T-helper 2 cell (primary cell): ENCODE measurements around the gene FBXO17.

ENCODE experiments used
- DNase-seq, 5 experiments: peaks; one replicate each; pipeline versions ENCODE4 v3.0.0 to v3.0.0-alpha.2; 2012 to 2022

FBXO17 gene

DNA sequence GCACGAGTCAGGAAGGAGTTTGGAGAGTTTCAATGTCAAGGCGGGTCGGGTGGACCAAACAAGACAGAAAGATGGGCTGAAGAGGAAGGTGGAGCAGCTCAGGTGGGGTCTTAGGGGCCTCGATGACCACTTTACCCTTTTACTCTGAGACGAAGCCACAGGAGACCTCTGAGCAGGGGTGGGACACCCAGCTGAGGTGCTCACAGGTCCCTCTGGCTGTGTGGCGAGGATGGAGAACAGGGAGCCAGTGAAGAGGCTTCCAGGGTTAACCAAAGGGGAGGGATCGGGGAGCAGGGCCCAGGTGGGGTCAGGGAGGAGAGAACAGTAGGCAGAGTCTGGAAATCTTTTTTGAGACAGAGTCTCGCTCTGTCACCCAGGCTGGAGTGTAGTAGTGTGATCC lies 61.6 kb downstream of the FBXO17 start:
- DNase-seq: no peak

DNA sequence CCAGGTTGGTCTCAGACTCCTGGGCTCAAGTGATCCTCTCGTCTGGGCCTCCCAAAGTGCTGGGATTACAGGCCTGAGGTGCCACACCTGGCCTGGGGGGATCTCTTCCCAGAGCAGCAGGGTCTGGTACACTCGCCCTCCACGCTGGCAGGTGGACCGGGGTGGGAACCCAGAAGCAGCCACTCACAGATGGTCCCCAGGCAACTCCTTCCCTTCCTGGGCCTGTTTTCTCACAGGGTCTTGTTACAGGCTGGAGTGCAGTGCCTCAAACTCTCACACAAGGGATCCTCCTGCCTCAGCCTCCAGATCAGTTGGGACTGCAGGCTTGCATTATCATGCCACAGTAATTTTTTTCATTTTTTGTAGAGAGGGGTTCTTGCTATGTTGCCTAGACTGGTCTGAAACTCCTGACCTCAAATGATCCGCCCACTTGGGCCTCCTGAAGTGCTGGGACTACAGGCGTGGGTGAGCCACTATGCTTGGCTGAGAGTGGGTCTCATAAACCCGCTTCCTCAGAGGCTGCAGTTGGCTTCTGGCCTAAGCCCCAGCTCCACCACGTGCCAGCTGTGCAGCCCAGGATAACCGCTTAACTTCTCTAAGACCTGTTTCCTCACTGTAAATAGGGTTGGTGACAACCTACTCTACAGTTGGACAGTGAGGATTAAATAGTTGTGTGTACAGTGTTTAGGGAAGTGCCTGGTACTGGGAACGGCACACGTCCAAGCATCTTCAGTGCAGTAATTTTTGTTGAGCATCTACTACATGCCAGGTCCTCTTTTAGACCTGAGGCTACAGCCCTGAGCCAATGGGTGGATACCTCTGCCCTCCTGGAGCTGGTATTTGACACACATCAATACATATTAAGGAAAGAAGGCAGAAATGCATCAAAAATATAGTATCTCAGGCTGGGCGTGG lies 62.7 kb downstream of the FBXO17 start:
- DNase-seq: no peak

GRCh38 chr19:38911388-38912001 lies 64.0 kb downstream of the FBXO17 start:
- DNase-seq: no peak

GRCh38 chr19:38910488-38910887 lies 65.1 kb downstream of the FBXO17 start:
- DNase-seq: no peak

DNA sequence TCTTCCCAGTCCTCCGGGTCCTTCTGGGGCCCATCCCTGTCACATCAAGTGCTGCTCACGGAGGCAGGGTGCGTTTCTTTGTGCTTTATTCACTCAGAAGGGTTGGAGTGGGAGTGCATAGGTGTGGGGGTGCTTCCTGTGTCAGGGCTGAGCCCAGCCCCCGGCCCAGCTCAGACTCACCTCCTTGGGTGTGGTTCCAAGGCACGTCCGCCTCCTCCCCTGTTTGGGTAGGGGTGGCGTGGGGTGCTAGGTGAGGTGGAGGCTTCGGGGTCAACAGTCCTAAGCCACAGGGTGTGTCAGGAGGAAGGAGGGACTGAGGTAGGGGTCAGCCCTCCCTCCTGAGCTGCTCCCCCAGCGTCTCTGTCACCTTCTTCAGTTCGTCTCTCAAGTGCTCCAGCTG lies 66.6 kb downstream of the FBXO17 start:
- DNase-seq: no peak

GRCh38 chr19:38907670-38908069 lies 67.9 kb downstream of the FBXO17 start:
- no peak for DNase-seq

- DNase-seq: no peak
Measured at GRCh38 chr19:38907227-38907626, 68.3 kb downstream of the FBXO17 start.

- no peak for DNase-seq
Measured at GRCh38 chr19:38905620-38906019, 69.9 kb downstream of the FBXO17 start.

DNA sequence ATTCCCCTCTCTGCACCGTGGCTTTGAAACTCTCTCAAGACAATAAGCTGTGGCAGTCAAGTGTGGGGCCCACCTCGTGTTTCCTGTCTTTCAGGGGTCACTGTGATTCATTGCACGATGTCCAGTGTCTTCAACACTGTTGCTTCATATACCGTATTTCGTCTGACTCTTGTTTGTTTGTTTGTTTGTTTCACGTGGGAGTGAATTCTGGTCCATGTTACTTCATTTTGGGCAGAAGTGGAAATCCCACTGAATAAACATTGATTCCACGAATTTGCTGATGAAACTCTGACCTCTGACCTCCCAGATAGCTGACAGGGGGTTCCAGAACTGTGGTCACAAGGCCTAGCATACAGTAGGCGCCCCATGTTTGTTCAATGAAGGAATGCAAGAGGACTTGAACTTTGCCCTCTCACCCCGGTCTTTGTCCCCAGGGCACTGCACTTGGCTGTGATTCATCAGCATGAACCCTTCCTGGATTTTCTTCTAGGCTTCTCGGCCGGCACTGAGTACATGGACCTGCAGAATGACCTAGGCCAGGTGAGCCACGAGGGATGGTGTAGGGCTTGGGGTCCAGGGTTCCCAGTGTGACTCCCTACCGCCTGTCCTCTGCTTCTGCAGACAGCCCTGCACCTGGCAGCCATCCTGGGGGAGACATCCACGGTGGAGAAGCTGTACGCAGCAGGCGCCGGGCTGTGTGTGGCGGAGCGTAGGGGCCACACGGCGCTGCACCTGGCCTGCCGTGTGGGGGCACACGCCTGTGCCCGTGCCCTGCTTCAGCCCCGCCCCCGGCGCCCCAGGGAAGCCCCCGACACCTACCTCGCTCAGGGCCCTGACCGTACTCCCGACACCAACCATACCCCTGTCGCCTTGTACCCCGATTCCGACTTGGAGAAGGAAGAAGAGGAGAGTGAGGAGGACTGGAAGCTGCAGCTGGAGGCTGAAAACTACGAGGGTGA lies 70.7 kb downstream of the FBXO17 start:
- no peak for DNase-seq

- no peak for DNase-seq
Measured at GRCh38 chr19:38901683-38902082, 73.9 kb downstream of the FBXO17 start.

DNA sequence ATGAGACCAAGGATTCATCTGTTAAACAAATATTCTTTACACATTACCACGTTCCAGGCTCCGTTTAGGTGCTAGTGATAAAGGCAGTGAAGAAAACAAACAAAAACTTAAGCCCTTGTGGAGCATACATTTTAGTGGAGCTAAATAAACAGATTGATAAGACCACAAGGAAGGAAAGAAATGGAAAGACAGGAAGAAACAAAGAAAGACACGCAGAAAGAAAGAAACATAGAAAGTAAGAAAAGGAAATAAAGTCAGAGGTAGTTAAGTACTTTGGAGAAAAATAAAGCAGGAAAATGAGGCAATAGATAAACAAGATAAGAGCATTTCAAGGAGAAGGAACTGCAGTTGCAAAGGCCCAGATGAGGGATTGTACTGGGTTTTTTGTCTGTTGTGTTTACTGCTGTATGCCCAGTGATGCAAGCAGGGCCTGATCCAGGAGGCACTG lies 74.8 kb downstream of the FBXO17 start:
- no peak for DNase-seq

GRCh38 chr19:38900202-38900629 lies 75.3 kb downstream of the FBXO17 start:
- DNase-seq: no peak

- peak; percentile 94 to 100 (median 99) for DNase-seq
Measured at GRCh38 chr19:38899447-38900201, 75.9 kb downstream of the FBXO17 start, which contains the start of the genes NFKBIB and SIRT2. TSS of gene NFKBIB (plus strand) at chr19:38899969. CDS start at chr19:38900033, 64 bp downstream. TSS of gene SIRT2 (minus strand) at chr19:38899618. CDS start at chr19:38899521, 97 bp downstream.

DNA sequence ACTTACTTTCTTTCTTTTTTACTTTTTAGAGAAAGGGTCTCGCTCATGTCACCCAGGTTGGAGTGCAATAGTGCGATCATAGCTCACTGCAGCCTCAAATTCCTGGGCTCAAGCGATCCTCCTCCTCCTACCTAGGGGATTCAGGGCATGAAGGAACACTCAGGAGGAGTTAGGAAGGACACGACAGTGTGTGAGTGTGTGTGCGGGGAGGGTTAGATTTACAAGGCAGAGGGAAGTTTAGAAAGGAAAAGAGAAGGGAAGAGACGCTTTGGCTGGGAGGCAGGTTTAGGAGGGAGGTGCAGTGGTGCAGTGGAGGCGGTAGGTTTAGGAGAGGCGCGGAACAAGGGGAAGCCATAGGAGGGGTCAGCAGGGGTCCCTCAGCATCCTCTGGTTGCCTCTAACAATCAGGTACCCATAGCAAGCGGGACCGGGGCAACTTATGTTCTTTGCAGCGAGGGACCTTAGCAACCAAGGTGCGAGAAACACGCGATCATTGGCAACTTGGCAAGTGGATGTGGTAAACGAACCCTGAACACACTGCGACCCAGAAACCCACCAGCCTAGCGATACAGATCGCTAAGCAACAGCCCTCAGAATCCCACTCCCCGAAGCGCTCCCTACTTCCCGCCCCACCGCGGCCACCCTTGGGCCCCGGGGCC lies 76.6 kb downstream of the FBXO17 start:
- DNase-seq: no peak

- no peak for DNase-seq
Measured at GRCh38 chr19:38894968-38895367, 80.6 kb downstream of the FBXO17 start.

- no peak for DNase-seq
Measured at GRCh38 chr19:38893341-38893771, 82.2 kb downstream of the FBXO17 start.

DNA sequence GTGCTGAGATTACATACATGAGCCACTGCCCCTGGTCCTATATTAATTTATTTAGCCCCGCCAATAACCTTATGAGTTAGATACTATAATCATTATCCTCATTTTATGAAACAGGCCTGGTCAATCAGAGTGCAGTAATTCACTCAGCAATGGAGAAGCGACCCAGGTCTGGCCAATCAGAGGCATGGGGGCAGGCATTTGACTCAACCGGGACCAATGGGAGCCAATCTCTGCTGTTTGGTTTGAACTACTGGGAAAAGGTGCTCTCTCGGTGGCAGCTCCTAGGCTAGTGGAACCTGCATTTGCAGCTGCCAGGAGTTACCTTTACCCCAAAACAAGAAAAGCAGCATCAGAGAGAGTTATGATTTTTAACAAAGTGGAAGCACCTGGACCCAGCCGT lies 82.7 kb downstream of the FBXO17 start:
- DNase-seq: no peak

DNA sequence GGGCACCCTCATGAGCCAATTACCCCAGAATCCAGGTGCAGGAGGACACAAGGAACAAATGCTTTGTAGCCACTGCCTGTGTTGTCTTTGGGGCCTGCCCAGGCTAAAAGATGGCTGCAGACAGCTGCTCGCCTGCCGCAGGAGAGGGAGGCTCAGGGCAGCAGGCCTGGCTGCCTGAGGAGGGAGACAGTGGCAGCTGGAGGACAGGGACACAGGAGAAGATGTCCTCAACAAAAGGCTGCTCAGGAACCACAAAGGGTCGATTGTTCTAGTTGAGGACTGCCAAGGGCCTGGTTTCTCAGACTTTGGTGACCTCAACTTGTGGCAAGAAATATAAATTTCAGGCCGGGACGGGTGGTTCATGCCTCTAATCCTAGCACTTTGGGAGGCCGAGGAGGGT lies 83.8 kb downstream of the FBXO17 start:
- no peak for DNase-seq
